ENCODE measurements around the gene ALPK3.

GRCh38 chr15:84899750-84900149 lies 82.6 kb downstream of the ALPK3 start:
- TF ChIP-seq CTCF (IDR thresholded peaks at IDR 0.05) (no peak), POLR2A (IDR thresholded peaks at IDR 0.05) (no peak)

Measured in Peyer's patch (tissue), 4 donors.